ENCODE measurements around the gene AARSD1. TPM values are rescaled to one million over a fixed set of nuclear protein-coding genes. Genes with fewer than 3 reads are reported as not detected.

Gene AARSD1
- total RNA-seq, 2 donors from 2014 or later: 50.7 to 52.2 TPM

DNA sequence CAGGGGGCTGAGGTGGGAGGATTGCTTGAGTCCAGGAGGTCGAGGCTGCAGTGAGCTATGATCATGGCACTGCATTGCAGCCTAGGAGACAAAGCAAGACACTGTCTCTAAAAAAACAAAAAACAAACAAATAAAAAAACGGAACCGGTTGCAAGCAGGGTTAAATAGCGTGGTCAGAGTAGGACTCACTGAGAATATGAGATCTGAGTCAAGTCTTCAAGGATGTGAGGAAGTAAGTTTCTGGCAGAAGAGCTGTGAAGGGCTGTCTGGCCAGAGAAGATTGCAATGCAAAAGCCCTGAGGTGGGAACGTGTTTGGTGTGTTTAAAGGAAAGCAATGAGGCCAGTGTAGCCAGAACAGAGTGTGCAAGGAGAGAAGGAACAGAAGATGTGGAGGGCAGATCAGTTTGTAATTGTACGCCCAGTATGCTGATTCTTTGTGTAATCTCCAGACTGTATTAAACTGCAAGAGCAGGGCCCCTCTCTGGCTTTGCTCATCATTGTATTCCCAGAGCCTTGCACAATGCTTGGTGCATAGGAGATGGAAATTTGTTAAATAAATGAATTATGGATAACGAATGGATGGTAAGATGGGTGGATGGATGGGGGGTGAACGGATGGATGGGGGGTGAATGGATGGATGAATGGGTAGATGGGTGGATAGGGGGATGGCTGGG, 57.3 kb downstream of the AARSD1 start:
- Mint-ChIP-seq H3K4me3 (no peak overlapping the region), H3K27ac (no peak overlapping the region), H3K27me3 (ENCODE audit: low read depth) (peaks cover 25% of the 10 kb centered on the region), H3K4me1 (ENCODE audit: low read depth) (no peaks in the 10 kb centered on the region), H3K36me3 (ENCODE audit: insufficient read depth in 2 of 2) (no peaks in the 10 kb centered on the region), H3K9me3 (no peaks in the 10 kb centered on the region)
- ATAC-seq (replicated peaks in 1 of 2) (no peak), DNase-seq (no peak)

DNA sequence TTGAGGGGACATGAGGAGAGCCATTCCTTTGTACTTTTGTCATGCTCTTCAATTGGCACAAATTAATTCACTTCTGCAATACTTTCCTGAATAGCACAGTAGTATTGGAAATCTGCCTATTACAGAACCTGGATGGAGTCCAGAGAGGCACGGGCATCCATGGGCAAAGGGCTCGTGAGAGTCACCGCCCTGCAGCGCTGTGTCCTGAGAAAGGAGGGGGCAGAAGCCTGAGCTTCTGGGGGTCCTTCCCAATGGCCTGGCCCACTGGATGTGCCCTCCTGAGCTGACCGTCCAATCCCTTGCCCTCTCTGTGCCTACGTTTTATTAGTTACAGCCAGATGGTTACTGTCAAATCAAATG, 60.2 kb downstream of the AARSD1 start:
- no peak for DNase-seq
- Mint-ChIP-seq H3K36me3 (ENCODE audit: insufficient read depth in 2 of 2) (no peaks in the 10 kb centered on the region), H3K4me3 (no peak overlapping the region), H3K27me3 (ENCODE audit: low read depth) (peaks cover 14% of the 10 kb centered on the region), H3K9me3 (no peaks in the 10 kb centered on the region), H3K4me1 (ENCODE audit: low read depth) (no peaks in the 10 kb centered on the region), H3K27ac (no peak overlapping the region)
- no peak for ATAC-seq (replicated peaks in 1 of 2)

DNA sequence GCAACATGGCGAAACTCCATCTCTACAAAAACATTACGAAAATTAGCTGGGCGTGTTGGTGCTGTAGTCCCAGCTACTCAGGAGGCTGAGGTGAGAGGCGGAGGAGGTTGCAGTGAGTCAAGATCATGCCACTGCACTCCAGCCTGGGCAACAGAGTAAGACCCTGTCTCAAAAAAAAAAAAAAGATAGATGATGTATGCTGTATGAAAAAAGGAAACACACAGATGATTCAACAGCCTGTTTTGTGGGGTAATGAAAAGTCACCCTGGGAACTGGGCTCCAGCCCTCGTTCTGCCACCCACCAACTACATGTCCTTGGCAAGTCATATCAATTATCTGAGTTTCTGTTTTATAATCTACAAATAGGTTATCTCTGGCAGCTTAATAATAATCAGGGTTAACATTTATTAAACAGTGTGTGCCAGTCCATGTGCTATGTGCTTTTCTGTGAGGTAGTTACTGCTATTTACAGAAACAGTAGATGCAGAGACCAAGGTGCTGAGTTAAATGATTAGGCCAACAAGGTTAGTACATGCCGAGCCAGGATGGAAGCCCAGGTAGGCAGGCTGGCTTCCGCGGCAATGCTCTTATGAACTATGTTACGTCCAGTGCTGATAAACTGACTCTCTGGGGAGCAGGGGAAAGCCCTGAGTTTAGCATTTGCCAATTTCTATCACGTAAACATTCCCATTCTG, 62.6 kb downstream of the AARSD1 start:
- Mint-ChIP-seq H3K27ac (no peak overlapping the region), H3K9me3 (no peaks in the 10 kb centered on the region), H3K36me3 (ENCODE audit: insufficient read depth in 2 of 2) (no peaks in the 10 kb centered on the region), H3K27me3 (ENCODE audit: low read depth) (peaks cover 13% of the 10 kb centered on the region), H3K4me3 (no peak overlapping the region), H3K4me1 (ENCODE audit: low read depth) (no peaks in the 10 kb centered on the region)
- no peak for ATAC-seq (replicated peaks in 1 of 2)
- no peak for DNase-seq

Other genes with a start within 250 kb of the AARSD1 start
- 10 to 100 TPM; 40.9 to 45.9 TPM for gene EZH1, start 219.4 kb downstream of the AARSD1 start, total RNA-seq
- not detected for gene RAMP2, start 203.2 kb downstream of the AARSD1 start, total RNA-seq
- gene VPS25, start 191.0 kb downstream of the AARSD1 start, total RNA-seq: 10 to 100 TPM; 64.4 to 71.6 TPM
- 1 to 10 TPM; 1.0 to 1.1 TPM for gene WNK4, start 183.8 kb downstream of the AARSD1 start, total RNA-seq
- 10 to 100 TPM; 21.9 to 23.9 TPM for gene COA3, start 165.8 kb downstream of the AARSD1 start, total RNA-seq
- under 1 TPM; 0.22 to 0.32 TPM for gene CNTD1, start 165.6 kb downstream of the AARSD1 start, total RNA-seq
- gene BECN1, start 140.2 kb downstream of the AARSD1 start, total RNA-seq: 100 to 1,000 TPM in 1 of 2 donors, 10 to 100 TPM in 1; 98.4 to 100 TPM
- gene PSME3, start 131.1 kb downstream of the AARSD1 start, total RNA-seq: 10 to 100 TPM; 87.4 to 91.2 TPM
- gene AOC2, start 119.9 kb downstream of the AARSD1 start, total RNA-seq: 10 to 100 TPM in 1 of 2 donors, 1 to 10 TPM in 1; 8.8 to 11.5 TPM
- gene AOC3, start 113.3 kb downstream of the AARSD1 start, total RNA-seq: 1 to 10 TPM; 6.8 to 9.4 TPM
- gene G6PC1, start 63.7 kb downstream of the AARSD1 start, total RNA-seq: not detected
- under 1 TPM; 0.36 to 0.95 TPM for gene PTGES3L, start 15.6 kb upstream of the AARSD1 start, total RNA-seq
- 10 to 100 TPM in 1 of 2 donors, 1 to 10 TPM in 1; 10.0 to 11.5 TPM for gene RUNDC1, start 16.1 kb upstream of the AARSD1 start, total RNA-seq
- gene RPL27, start 34.0 kb upstream of the AARSD1 start, total RNA-seq: 1,000 to 10,000 TPM; 1,142 to 1,191 TPM
- gene IFI35, start 42.3 kb upstream of the AARSD1 start, total RNA-seq: 10 to 100 TPM; 28.3 to 63.3 TPM
- 10 to 100 TPM; 13.2 to 23.2 TPM for gene VAT1, start 57.9 kb upstream of the AARSD1 start, total RNA-seq
- gene RND2, start 60.8 kb upstream of the AARSD1 start, total RNA-seq: not detected
- gene BRCA1, start 160.9 kb upstream of the AARSD1 start, total RNA-seq: 100 to 1,000 TPM; 111 to 137 TPM
- 10 to 100 TPM; 86.3 to 92.1 TPM for gene NBR1, start 206.8 kb upstream of the AARSD1 start, total RNA-seq
- gene TMEM106A, start 247.4 kb upstream of the AARSD1 start, total RNA-seq: 10 to 100 TPM; 11.7 to 21.6 TPM